Bronchial epithelial cell (primary cell): Measurements from ENCODE around the gene RAB9A. TPM values are rescaled to one million over a fixed set of nuclear protein-coding genes. Genes with fewer than 3 reads are reported as not detected.

Experiments used
- DNase-seq: peaks from one replicate; pipeline ENCODE4 v3.0.0-alpha.2; 2010; ENCODE audit warnings: low read depth
- FAIRE-seq: peaks from 2 replicates; lab custom pipeline; 2011; peaks lifted over from hg19 to GRCh38; lab: Jason Lieb, UNC
- H3K27me3 ChIP-seq: 2 replicates; pipeline ENCODE4 v1.5.1; 2011; ENCODE audit warnings: low read length; ENCODE audit not compliant: control insufficient read depth, insufficient read depth
- H3K36me3 ChIP-seq: 2 replicates; pipeline ENCODE4 v1.5.1; 2011; ENCODE audit warnings: low read length; ENCODE audit not compliant: control insufficient read depth, insufficient read depth
- H3K4me3 ChIP-seq: 2 replicates; pipeline ENCODE4 v1.5.1; 2011; ENCODE audit warnings: mild to moderate bottlenecking, low read depth, low read length, control low read depth
- total RNA-seq: library from RNA; depleted of rRNA; stranded (reverse); fragments of >200 nt; gene quantifications from 2 replicates; pipeline ENCODE4 v1.2.1, GENCODE V29; 2014
- TF ChIP-seq, protein P1 (sequence below): IDR thresholded peaks from 2 replicates; pipeline ENCODE4 v1.5.1; 2011; ENCODE audit warnings: mild to moderate bottlenecking, moderate library complexity, low read length, control low read depth, inconsistent platforms; ENCODE audit not compliant: insufficient read depth, severe bottlenecking

RAB9A gene
- total RNA-seq, 1 donor from 2014 or later, result 43.4 TPM

DNA sequence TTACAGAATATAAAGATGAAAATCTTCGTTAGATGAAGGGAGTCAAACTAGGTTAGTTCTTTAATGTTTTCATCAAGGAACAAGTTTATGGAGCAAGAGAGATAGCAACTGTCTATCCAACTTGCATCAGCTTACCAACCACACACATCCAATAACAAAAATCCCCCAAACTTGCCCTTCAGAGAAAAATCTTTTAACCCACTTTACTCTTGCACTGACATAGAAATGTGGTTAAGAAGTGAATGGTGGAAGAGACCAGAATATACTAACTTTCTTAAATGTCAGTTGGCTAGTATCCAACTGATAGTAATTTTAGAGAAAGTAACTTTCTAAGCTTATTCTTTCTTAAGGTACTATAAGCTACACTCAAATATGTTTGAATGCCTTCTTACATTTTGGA lies 1.7 kb upstream of the RAB9A start:
- H3K4me3 ChIP-seq, result no peak overlapping the region
- TF ChIP-seq, protein P1, sequence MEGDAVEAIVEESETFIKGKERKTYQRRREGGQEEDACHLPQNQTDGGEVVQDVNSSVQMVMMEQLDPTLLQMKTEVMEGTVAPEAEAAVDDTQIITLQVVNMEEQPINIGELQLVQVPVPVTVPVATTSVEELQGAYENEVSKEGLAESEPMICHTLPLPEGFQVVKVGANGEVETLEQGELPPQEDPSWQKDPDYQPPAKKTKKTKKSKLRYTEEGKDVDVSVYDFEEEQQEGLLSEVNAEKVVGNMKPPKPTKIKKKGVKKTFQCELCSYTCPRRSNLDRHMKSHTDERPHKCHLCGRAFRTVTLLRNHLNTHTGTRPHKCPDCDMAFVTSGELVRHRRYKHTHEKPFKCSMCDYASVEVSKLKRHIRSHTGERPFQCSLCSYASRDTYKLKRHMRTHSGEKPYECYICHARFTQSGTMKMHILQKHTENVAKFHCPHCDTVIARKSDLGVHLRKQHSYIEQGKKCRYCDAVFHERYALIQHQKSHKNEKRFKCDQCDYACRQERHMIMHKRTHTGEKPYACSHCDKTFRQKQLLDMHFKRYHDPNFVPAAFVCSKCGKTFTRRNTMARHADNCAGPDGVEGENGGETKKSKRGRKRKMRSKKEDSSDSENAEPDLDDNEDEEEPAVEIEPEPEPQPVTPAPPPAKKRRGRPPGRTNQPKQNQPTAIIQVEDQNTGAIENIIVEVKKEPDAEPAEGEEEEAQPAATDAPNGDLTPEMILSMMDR, result no peak
- no peaks in the 10 kb centered on the region for H3K36me3 ChIP-seq
- no peak for FAIRE-seq
- no peak for DNase-seq
- H3K27me3 ChIP-seq, result no peaks in the 10 kb centered on the region

DNA sequence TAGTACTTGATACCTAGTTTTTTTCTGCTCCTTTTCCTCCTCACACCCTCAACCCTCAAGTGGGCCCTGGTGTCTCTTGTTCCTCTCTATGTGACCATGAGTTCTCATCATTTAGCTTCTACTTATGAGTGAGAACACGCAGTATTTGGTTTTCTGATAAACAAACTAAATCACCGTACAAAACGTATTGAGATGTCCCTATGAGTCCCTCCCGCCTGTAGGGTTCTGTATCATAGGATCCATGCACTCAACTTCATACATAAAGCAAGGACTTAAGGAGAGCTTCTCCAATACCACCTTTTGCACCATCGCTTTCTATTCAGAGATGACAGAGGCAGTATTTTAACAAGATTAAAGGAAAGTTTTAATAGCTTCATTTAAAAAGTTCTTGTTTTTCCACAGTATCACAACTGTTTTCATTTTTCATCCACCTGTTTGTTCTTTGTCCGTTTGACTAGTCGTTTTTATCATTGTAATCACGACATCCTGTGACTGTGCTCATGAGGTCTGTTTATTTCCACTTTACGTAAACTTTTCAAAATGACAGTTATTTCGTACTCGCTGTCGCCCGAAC lies 457 bp upstream of the RAB9A start:
- TF ChIP-seq, protein P1, result no peak
- peak; percentile 25 for DNase-seq
- H3K36me3 ChIP-seq, result no peaks in the 10 kb centered on the region
- FAIRE-seq, result no peak
- no peaks in the 10 kb centered on the region for H3K27me3 ChIP-seq
- H3K4me3 ChIP-seq, result peak overlapping the region; percentile 73

DNA sequence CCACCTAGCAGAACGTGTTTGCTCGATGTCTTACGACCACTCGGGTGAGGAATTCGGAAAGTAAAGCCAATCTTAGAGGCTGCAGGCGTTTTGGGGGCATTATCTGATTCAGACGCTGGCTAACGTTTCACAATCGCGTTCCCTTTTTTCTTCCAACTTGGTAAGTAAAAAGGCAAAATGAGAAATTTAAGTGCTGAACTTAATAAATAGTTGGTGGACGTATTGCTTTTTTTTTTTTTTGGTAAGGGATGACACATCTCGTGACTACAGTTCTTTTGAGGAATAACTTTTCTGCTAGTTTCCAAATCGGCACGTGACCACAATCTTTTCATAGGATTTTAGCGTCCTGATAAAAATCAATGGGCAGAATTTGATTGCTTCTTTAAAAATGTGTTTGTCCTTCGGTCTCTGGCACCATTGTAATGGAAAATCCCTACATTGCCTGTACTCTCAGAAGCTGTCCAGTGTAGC lies 848 bp downstream of the RAB9A start:
- H3K27me3 ChIP-seq, result no peaks in the 10 kb centered on the region
- DNase-seq, result peak; percentile 25
- peak overlapping the region; percentile 73 for H3K4me3 ChIP-seq
- H3K36me3 ChIP-seq, result no peaks in the 10 kb centered on the region
- no peak for FAIRE-seq
- TF ChIP-seq, protein P1, result no peak

DNA sequence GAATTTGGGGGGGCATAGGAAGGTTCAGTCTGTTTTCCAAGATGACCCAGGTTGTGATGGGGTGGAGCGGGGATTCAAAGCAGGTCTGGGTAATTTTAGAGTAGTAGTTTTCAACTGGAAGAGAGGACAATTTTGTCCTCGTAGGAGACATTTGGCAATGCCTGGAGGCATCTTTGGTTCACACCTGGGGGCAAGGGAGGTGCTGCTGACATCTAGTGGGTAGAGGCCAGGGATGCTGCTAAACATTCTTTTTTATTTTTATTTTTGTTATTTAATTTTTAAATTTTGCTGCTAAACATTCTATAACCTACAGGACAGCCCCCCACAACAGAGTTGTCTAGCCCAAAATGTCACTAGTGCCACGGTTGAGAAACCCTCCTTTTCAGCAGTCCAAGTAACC lies 1.9 kb downstream of the RAB9A start:
- Histone ChIP-seq H3K27me3 (no peaks in the 10 kb centered on the region), H3K36me3 (no peaks in the 10 kb centered on the region), H3K4me3 (peak overlapping the region; percentile 73)
- TF ChIP-seq, protein P1, result no peak
- FAIRE-seq (no peak), DNase-seq (no peak)

DNA sequence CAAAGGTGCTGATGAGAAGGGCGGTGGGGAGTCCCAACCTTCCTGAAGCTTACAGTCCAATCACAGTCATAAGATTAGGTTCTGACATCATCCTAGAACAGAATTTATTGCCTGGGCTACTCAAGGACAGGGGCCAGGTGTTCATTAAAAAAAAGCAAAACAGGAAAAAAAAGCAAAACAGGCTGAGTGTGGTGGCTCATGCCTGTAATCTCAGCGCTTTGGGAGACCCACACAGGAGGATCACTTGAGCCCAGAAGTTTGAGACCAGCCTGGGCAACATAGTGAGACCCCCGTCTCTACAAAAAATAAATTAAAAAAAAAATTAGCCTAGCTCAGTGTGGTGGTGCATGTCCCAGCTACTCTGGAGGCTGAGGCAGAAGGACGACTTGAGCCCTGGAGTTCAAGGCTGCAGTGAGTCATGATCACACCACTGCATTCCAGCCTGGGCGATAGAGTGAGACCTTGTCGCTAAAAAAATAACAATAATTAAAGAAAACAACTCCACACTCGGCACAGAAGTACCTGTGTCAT lies 3.0 kb downstream of the RAB9A start:
- H3K27me3 ChIP-seq, result no peaks in the 10 kb centered on the region
- no peak for DNase-seq

More for the DNA sequence above, 3.0 kb downstream of the RAB9A start:
- TF ChIP-seq, protein P1, result no peak
- no peak overlapping the region for H3K4me3 ChIP-seq
- H3K36me3 ChIP-seq, result no peaks in the 10 kb centered on the region
- FAIRE-seq, result no peak
